Peyer's patch (tissue), 4 donors: ENCODE data around the gene PWWP2A. TPM values are rescaled to one million over a fixed set of nuclear protein-coding genes. Genes with fewer than 3 reads are reported as not detected.

Experiments used
- DNase-seq, 3 donors: peaks; one replicate each; pipeline ENCODE4 v3.0.0-alpha.2; 2017 to 2019
- H3K27ac ChIP-seq, 4 donors: fragments of 200-600 bp; sonication (generic); one replicate each; pipeline ENCODE4 v1.5.1; 2016 to 2019
- H3K27me3 ChIP-seq, 2 donors: fragments of 200-600 bp; sonication (generic); one replicate each; pipeline ENCODE4 v1.5.1; 2019
- H3K36me3 ChIP-seq, 3 donors: fragments of 200-600 bp; sonication (generic); one replicate each; pipeline ENCODE4 v1.5.1; 2016 to 2019
- H3K4me1 ChIP-seq, 4 donors: fragments of 200-600 bp; sonication (generic); one replicate each; pipeline ENCODE4 v1.5.1; 2016 to 2019
- H3K4me3 ChIP-seq, 4 donors: fragments of 200-600 bp; sonication (generic); 1 replicate in 3 of 4; 2 replicates in 1 of 4; pipeline ENCODE4 v1.5.1; 2016 to 2019; ENCODE audit warnings: mild to moderate bottlenecking in 1 of 4
- H3K9me3 ChIP-seq, 4 donors: fragments of 200-600 bp; sonication (generic); one replicate each; pipeline ENCODE4 v1.5.1; 2016 to 2019; ENCODE audit warnings: mild to moderate bottlenecking in 1 of 4
- CTCF ChIP-seq, 6 experiments: fragments of 450-650 bp in 4 of 6; fragments of 200-600 bp in 2 of 6; sonication (generic) in 1 of 6; IDR thresholded peaks; one replicate each; pipeline ENCODE4 v1.5.1; 2017 to 2019; ENCODE audit warnings: antibody characterized with exemption in 6 of 6, mild to moderate bottlenecking in 3 of 6, moderate library complexity in 1 of 6
- POLR2A ChIP-seq, 2 donors: fragments of 450-650 bp; IDR thresholded peaks; one replicate each; pipeline ENCODE4 v1.5.1; 2017; ENCODE audit warnings: antibody characterized with exemption in 2 of 2, mild to moderate bottlenecking in 2 of 2, moderate library complexity in 2 of 2
- total RNA-seq, 4 donors: library from RNA; depleted of rRNA; stranded (reverse); fragments of >200 nt; gene quantifications; one replicate each; pipeline ENCODE4 v1.1.0, GENCODE V29; 2016

PWWP2A gene
- total RNA-seq, 4 donors from 2014 or later: 34.9 to 57.6 (median 54.3) TPM

GRCh38 chr5:160134332-160134731, 15.1 kb upstream of the PWWP2A start:
- Histone ChIP-seq H3K27me3 (no peaks in the 10 kb centered on the region), H3K4me3 (no peak overlapping the region), H3K9me3 (no peaks in the 10 kb centered on the region), H3K27ac (no peak overlapping the region), H3K36me3 (no peaks in the 10 kb centered on the region), H3K4me1 (no peaks in the 10 kb centered on the region)
- no peak for DNase-seq
- TF ChIP-seq CTCF (IDR thresholded peaks at IDR 0.05) (no peak), POLR2A (IDR thresholded peaks at IDR 0.05) (no peak)

GRCh38 chr5:160133918-160134304, 14.7 kb upstream of the PWWP2A start:
- Histone ChIP-seq H3K36me3 (no peaks in the 10 kb centered on the region), H3K27ac (no peak overlapping the region), H3K27me3 (no peaks in the 10 kb centered on the region), H3K4me3 (no peak overlapping the region), H3K9me3 (no peaks in the 10 kb centered on the region), H3K4me1 (no peaks in the 10 kb centered on the region)
- DNase-seq: no peak
- TF ChIP-seq POLR2A (IDR thresholded peaks at IDR 0.05) (no peak), CTCF (IDR thresholded peaks at IDR 0.05) (no peak)

- no peaks in the 10 kb centered on the region for H3K9me3 ChIP-seq
- H3K27me3 ChIP-seq: no peaks in the 10 kb centered on the region
- peak in 1 of 3 donors; percentile 53 for DNase-seq
- no peaks in the 10 kb centered on the region for H3K4me1 ChIP-seq
- H3K4me3 ChIP-seq: peak overlapping the region in 2 of 4 donors; percentile 4 to 8
- no peaks in the 10 kb centered on the region for H3K36me3 ChIP-seq
- TF ChIP-seq POLR2A (IDR thresholded peaks at IDR 0.05) (no peak), CTCF (IDR thresholded peaks at IDR 0.05) (no peak)
- H3K27ac ChIP-seq: no peak overlapping the region
Measured at GRCh38 chr5:160133071-160133917, 14.0 kb upstream of the PWWP2A start.

- H3K27me3 ChIP-seq: no peaks in the 10 kb centered on the region
- no peak overlapping the region for H3K27ac ChIP-seq
- no peak for DNase-seq
- no peaks in the 10 kb centered on the region for H3K9me3 ChIP-seq
- no peaks in the 10 kb centered on the region for H3K36me3 ChIP-seq
- TF ChIP-seq POLR2A (IDR thresholded peaks at IDR 0.05): no peak
- TF ChIP-seq CTCF (IDR thresholded peaks at IDR 0.05): no peak
- H3K4me1 ChIP-seq: no peaks in the 10 kb centered on the region
- no peak overlapping the region for H3K4me3 ChIP-seq
Measured at GRCh38 chr5:160129841-160130240, 10.6 kb upstream of the PWWP2A start.

GRCh38 chr5:160128632-160129031, 9.4 kb upstream of the PWWP2A start:
- Histone ChIP-seq H3K27me3 (no peaks in the 10 kb centered on the region), H3K4me3 (no peak overlapping the region), H3K4me1 (no peaks in the 10 kb centered on the region), H3K9me3 (no peaks in the 10 kb centered on the region), H3K27ac (no peak overlapping the region), H3K36me3 (no peaks in the 10 kb centered on the region)
- TF ChIP-seq CTCF (IDR thresholded peaks at IDR 0.05) (no peak), POLR2A (IDR thresholded peaks at IDR 0.05) (no peak)
- DNase-seq: no peak
